Adrenal gland (tissue), 19 donors: ENCODE results near the gene CHST11. TPM values are rescaled to one million over a fixed set of nuclear protein-coding genes. Genes with fewer than 3 reads are reported as not detected.

Experiments used
- DNase-seq, 7 donors: peaks; one replicate each; pipeline ENCODE4 v3.0.0-alpha.2; 2019 to 2020
- H3K27ac ChIP-seq, 5 donors: fragments of 200-600 bp; sonication (generic) in 4 of 5; 1 replicate in 3 of 5; 2 replicates in 2 of 5; pipeline versions ENCODE4 v1.5.1 to v1.8.0; 2016 to 2020; ENCODE audit warnings: mild to moderate bottlenecking in 1 of 5
- H3K27me3 ChIP-seq: fragments of 200-600 bp; 2 replicates; pipeline ENCODE4 v1.8.0; 2021
- H3K36me3 ChIP-seq, 2 donors: fragments of 200-600 bp; replicated peaks in 1 of 2; 1 replicate in 1 of 2; 2 replicates in 1 of 2; pipeline versions ENCODE4 v1.5.1 to v1.8.0; 2018 to 2022
- H3K4me1 ChIP-seq, 2 donors: fragments of 200-600 bp; replicated peaks in 1 of 2; 1 replicate in 1 of 2; 2 replicates in 1 of 2; pipeline versions ENCODE4 v1.5.1 to v1.8.0; 2018 to 2021
- H3K4me3 ChIP-seq, 4 donors: fragments of 200-600 bp; sonication (generic) in 3 of 4; one replicate each; pipeline ENCODE4 v1.5.1; 2016 to 2018
- H3K9me3 ChIP-seq, 3 donors: fragments of 200-600 bp; sonication (generic) in 1 of 3; replicated peaks in 1 of 3; 1 replicate in 2 of 3; 2 replicates in 1 of 3; pipeline versions ENCODE4 v1.5.1 to v1.8.0; 2016 to 2021
- POLR2A ChIP-seq, 2 donors: fragments of 450-650 bp; IDR thresholded peaks; one replicate each; pipeline ENCODE4 v1.6.1; 2017; ENCODE audit warnings: antibody characterized with exemption in 2 of 2, mild to moderate bottlenecking in 2 of 2, moderate library complexity in 1 of 2
- WGBS, 4 donors: extraction: QIAGEN DNeasy Blood & Tissue Kit in 2 of 4; methylation state at CpG; one replicate each; pipeline versions ENCODE4 v1.1.5 to v1.1.7; 2013 to 2017; 5-methylcytosine and 5-hydroxymethylcytosine counted together
- intact Hi-C, 2 donors: fragments of 100-400 bp; cut with DNase I; formaldehyde crosslinking; loops; one replicate each; pipeline versions ENCODE4 v1.14.1 to v1.15.0; 2022 to 2023
- long read RNA-seq, 10 donors: library from polyadenylated mRNA in 3 of 10; unstranded in 2 of 10; stranded (forward) in 1 of 10; transcript quantifications; one replicate each; pipeline ENCODE4 v2.0.0 and lab custom pipeline, GENCODE V29; 2021 to 2026
- polyA plus RNA-seq, 3 donors: library from polyadenylated mRNA; stranded (reverse); fragments of 200-250 nt in 2 of 3; fragments of 350-450 nt in 1 of 3; fragmentation: Illumina TruSeq in 1 of 3; extraction: RNeasy Lipid Tissue Mini Kit (QIAGEN cat#74804) in 1 of 3; gene quantifications; one replicate each; pipeline ENCODE4 v1.2.3, GENCODE V29; 2013 to 2014
- total RNA-seq, 9 donors: library from RNA; depleted of rRNA in 4 of 9; stranded (reverse); fragments of >200 nt in 4 of 9; fragments of 120-200 nt in 1 of 9; fragmentation: NEBNext Ultra II Directional in 1 of 9; extraction: Animal tissue kit (Norgen Biotek cat#: 25700) in 1 of 9; gene quantifications; one replicate each; pipeline versions ENCODE4 v1.1.0 to v1.2.4, GENCODE V29; 2013 to 2023
- TF ChIP-seq, protein P1 (sequence below), 6 experiments: fragments of 450-650 bp in 4 of 6; fragments of 200-600 bp in 2 of 6; sonication (generic) in 1 of 6; IDR thresholded peaks; 1 replicate in 5 of 6; 2 replicates in 1 of 6; pipeline versions ENCODE4 v1.5.1 to v1.8.0; 2016 to 2021; ENCODE audit warnings: antibody characterized with exemption in 6 of 6, mild to moderate bottlenecking in 2 of 6, moderate library complexity in 1 of 6
- donor health status: healthy with polysubstance abuse.
- donor health status: Bipolar disorder and iron deficiency.
- donor health status: DM: yes; HTN: yes; CAD: no.
- donor health status: DM: no; HTN: no; CAD: no.
- donor health status: DM: no; HTN: no; CAD: no.
- donor health status: DM: yes; HTN: yes; CAD: no.

Gene CHST11
- total RNA-seq (10 to 100 TPM in 8 of 9 donors, 1 to 10 TPM in 1; 8.5 to 95.1 (median 35.8) TPM), polyA plus RNA-seq (10 to 100 TPM in 1 of 3 donors, 1 to 10 TPM in 2; 6.2 to 17.8 (median 7.6) TPM)
- long read RNA-seq, donor 1, full-length matches to known transcripts: 3 of 8 reads
- long read RNA-seq, donor 1, partial matches to known transcripts: 5 of 8 reads
- long read RNA-seq, donor 1, other reads (novel, unspliced or antisense): 0 of 8 reads
- long read RNA-seq, donor 2, full-length matches to known transcripts: 5 of 5 reads
- long read RNA-seq, donor 2, partial matches to known transcripts: 0 of 5 reads
- long read RNA-seq, donor 2, other reads (novel, unspliced or antisense): 0 of 5 reads
- long read RNA-seq, donor 3, full-length matches to known transcripts: 4 of 10 reads
- long read RNA-seq, donor 3, partial matches to known transcripts: 6 of 10 reads
- long read RNA-seq, donor 3, other reads (novel, unspliced or antisense): 0 of 10 reads
- long read RNA-seq, donor 4, partial matches to known transcripts: 1 of 5 reads
- long read RNA-seq, donor 4, other reads (novel, unspliced or antisense): 4 of 5 reads
- long read RNA-seq, donor 5, full-length matches to known transcripts: 15 of 23 reads
- long read RNA-seq, donor 5, partial matches to known transcripts: 2 of 23 reads
- long read RNA-seq, donor 5, other reads (novel, unspliced or antisense): 6 of 23 reads
- long read RNA-seq, donor 6, full-length matches to known transcripts: 1 of 7 reads
- long read RNA-seq, donor 6, partial matches to known transcripts: 0 of 7 reads
- long read RNA-seq, donor 6, other reads (novel, unspliced or antisense): 6 of 7 reads
- long read RNA-seq, donor 7, full-length matches to known transcripts: 2 of 2 reads
- long read RNA-seq, donor 7, partial matches to known transcripts: 0 of 2 reads
- long read RNA-seq, donor 7, other reads (novel, unspliced or antisense): 0 of 2 reads
- long read RNA-seq, donor 8, full-length matches to known transcripts: 5 of 5 reads
- long read RNA-seq, donor 8, partial matches to known transcripts: 0 of 5 reads
- long read RNA-seq, donor 8, other reads (novel, unspliced or antisense): 0 of 5 reads
- long read RNA-seq, donor 9, full-length matches to known transcripts: 2 of 2 reads
- long read RNA-seq, donor 9, partial matches to known transcripts: 0 of 2 reads
- long read RNA-seq, donor 9, other reads (novel, unspliced or antisense): 0 of 2 reads
- long read RNA-seq, donor 10, full-length matches to known transcripts: 7 of 7 reads
- long read RNA-seq, donor 10, partial matches to known transcripts: 0 of 7 reads
- long read RNA-seq, donor 10, other reads (novel, unspliced or antisense): 0 of 7 reads

DNA sequence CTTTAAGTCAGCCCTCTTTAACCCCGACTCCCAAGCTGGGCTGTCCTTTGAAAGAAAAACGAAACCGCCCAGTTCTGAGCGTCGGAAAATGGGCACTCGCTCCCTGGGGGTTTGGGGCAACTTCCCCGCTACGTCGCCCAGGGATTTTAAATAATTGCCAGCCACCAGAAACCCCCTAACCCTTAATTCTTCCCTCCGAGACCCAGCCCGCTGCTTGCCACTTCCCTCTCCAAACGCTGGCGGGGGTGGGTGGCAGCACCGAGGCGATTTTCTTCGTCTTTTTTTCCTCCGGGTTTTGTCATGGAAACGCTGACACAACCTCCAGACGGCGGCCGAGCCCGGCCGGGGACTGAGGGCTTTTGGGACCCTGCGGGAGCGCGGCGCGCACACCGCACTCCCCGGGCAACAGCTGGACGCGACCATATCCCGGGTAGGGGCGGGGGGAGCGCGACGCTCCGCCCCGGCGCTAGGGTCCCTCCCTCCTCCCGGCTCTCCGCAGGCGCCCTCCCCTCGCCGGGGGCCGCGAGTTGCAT, at the start of gene CHST11:
CHST11 (plus strand) TSS at position 532 of the 533 bp plus-strand sequence.
- TF ChIP-seq, protein P1, sequence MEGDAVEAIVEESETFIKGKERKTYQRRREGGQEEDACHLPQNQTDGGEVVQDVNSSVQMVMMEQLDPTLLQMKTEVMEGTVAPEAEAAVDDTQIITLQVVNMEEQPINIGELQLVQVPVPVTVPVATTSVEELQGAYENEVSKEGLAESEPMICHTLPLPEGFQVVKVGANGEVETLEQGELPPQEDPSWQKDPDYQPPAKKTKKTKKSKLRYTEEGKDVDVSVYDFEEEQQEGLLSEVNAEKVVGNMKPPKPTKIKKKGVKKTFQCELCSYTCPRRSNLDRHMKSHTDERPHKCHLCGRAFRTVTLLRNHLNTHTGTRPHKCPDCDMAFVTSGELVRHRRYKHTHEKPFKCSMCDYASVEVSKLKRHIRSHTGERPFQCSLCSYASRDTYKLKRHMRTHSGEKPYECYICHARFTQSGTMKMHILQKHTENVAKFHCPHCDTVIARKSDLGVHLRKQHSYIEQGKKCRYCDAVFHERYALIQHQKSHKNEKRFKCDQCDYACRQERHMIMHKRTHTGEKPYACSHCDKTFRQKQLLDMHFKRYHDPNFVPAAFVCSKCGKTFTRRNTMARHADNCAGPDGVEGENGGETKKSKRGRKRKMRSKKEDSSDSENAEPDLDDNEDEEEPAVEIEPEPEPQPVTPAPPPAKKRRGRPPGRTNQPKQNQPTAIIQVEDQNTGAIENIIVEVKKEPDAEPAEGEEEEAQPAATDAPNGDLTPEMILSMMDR (IDR thresholded peaks at IDR 0.05): peak in 5 of 6 experiments; percentile 21 to 57 (median 47)
- no peak for TF ChIP-seq POLR2A (IDR thresholded peaks at IDR 0.05)
- Histone ChIP-seq H3K9me3 (no peaks in the 10 kb centered on the region), H3K27me3 (no peaks in the 10 kb centered on the region), H3K4me1 (peaks cover 4 to 30% of the 10 kb centered on the region in 2 donors), H3K36me3 (no peaks in the 10 kb centered on the region), H3K4me3 (peak within 1 kb of the TSS; percentile 30 to 89 (median 76)), H3K27ac (peak within 1 kb of the TSS in 4 of 5 donors; percentile 25 to 92 (median 85))
- 0 to 2% (median 1%) methylated on average over 17 to 47 of the region's 47 CpGs for WGBS, 4 donors
- intact Hi-C loops: loop anchor here in 1 of 2 donors (5.0 kb wide), 2 partner anchors 66 to 74 kb away; no protein-coding TSS in a partner anchor
- DNase-seq: peak; percentile 85 to 93 (median 90)

DNA sequence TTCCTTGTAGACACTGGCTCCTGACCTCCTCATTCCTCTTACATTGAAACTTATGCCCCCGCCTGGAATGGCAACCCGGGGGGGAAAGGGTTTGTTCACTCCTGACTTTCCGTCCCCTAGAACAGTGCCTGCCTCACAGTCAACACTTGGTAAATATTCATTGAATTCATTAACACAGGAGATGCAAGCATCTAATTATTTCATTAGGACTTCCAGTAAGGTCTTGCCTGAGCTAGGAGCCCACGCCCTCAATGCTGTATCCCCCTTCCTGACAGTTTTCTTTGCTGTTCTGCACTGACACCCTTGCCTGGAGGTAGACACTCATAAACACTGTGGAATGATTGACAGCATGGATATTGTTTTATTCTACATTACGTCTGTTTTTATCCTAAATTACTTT, 49.3 kb upstream of the CHST11 start:
- no peaks in the 10 kb centered on the region for H3K27me3 ChIP-seq
- no peak overlapping the region for H3K4me3 ChIP-seq
- WGBS, 4 donors: 91 to 97% (median 92%) methylated on average over 5 of the region's 5 CpGs
- no peak for DNase-seq
- H3K36me3 ChIP-seq: no peaks in the 10 kb centered on the region
- peaks cover 5 to 24% of the 10 kb centered on the region in 2 donors for H3K4me1 ChIP-seq
- H3K9me3 ChIP-seq: no peaks in the 10 kb centered on the region
- H3K27ac ChIP-seq: no peak overlapping the region
- TF ChIP-seq, protein P1 (IDR thresholded peaks at IDR 0.05): no peak
- TF ChIP-seq POLR2A (IDR thresholded peaks at IDR 0.05): no peak
- intact Hi-C loops: no loop called here

DNA sequence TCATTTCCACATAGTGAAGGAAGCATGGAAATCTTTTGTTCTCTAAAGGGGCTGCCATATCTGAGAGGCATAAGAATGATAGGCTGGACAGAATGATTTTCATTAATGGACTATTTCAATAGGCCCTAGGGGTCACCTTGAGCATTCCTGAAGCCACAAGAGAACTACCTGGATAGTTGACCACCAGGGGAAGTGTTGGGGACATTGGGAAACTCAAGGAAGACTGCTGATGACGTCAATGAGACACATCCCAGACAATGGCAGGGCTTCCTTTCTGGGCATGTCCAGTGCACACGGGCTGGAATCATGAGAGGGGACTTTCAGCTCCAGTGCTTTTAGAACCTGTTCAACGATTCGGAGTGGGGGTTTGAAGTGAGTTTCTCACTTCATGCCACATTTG, 48.8 kb upstream of the CHST11 start:
- H3K27me3 ChIP-seq: no peaks in the 10 kb centered on the region
- peak in 1 of 7 donors; percentile 6 for DNase-seq
- peak overlapping the region in 3 of 5 donors; percentile 39 to 71 (median 59) for H3K27ac ChIP-seq
- H3K4me3 ChIP-seq: no peak overlapping the region
- no peaks in the 10 kb centered on the region for H3K9me3 ChIP-seq
- peaks cover 5 to 24% of the 10 kb centered on the region in 2 donors for H3K4me1 ChIP-seq
- H3K36me3 ChIP-seq: no peaks in the 10 kb centered on the region
- intact Hi-C loops: no loop called here
- WGBS, 4 donors: 37 to 88% (median 68%) methylated on average over 2 to 4 of the region's 4 CpGs
- TF ChIP-seq, protein P1 (IDR thresholded peaks at IDR 0.05): peak in 1 of 6 experiments; percentile 1
- no peak for TF ChIP-seq POLR2A (IDR thresholded peaks at IDR 0.05)
